Natural killer cell (primary cell): ENCODE measurements around the gene DLD. TPM values are rescaled to one million over a fixed set of nuclear protein-coding genes. Genes with fewer than 3 reads are reported as not detected.

Experiments used
- ATAC-seq, 3 donors: fragments of 150-1000 bp in 2 of 3; fragments of 200-7000 bp in 1 of 3; cut with Tn5 transposase; 1 replicate in 1 of 3; 2 replicates in 2 of 3; pipeline ENCODE4 v1.10.0; 2021; ENCODE audit warnings: mild to moderate bottlenecking in 2 of 3, moderate library complexity in 2 of 3
- DNase-seq, 2 donors: peaks; one replicate each; pipeline versions ENCODE4 v3.0.0 to v3.0.0-alpha.2; 2013 to 2021; ENCODE audit warnings: mixed read lengths in 1 of 2
- H3K27ac ChIP-seq: one replicate; pipeline ENCODE4 v1.5.1; 2013; ENCODE audit warnings: mild to moderate bottlenecking, low read length
- H3K27me3 ChIP-seq: one replicate; pipeline ENCODE4 v1.6.1; 2013; ENCODE audit warnings: low read length; ENCODE audit not compliant: control insufficient read depth, insufficient read depth
- H3K36me3 ChIP-seq: one replicate; pipeline ENCODE4 v1.6.1; 2013; ENCODE audit warnings: low read length; ENCODE audit not compliant: control insufficient read depth, insufficient read depth
- H3K4me1 ChIP-seq: one replicate; pipeline ENCODE4 v1.6.1; 2013; ENCODE audit warnings: low read length; ENCODE audit not compliant: control insufficient read depth, insufficient read depth
- H3K4me3 ChIP-seq: one replicate; pipeline ENCODE4 v1.5.1; 2013; ENCODE audit warnings: low read length
- H3K9me3 ChIP-seq: one replicate; pipeline ENCODE4 v1.6.1; 2013; ENCODE audit warnings: low read length; ENCODE audit not compliant: control insufficient read depth, insufficient read depth
- H3K27ac Mint-ChIP-seq, 2 donors: one replicate each; pipeline ENCODE4 v1.8.0; 2022; ENCODE audit warnings: mild to moderate bottlenecking in 2 of 2, mixed read lengths in 2 of 2, moderate library complexity in 1 of 2
- H3K27me3 Mint-ChIP-seq, 2 donors: one replicate each; pipeline ENCODE4 v1.8.0; 2022; ENCODE audit warnings: low read depth in 2 of 2, mixed read lengths in 2 of 2
- H3K36me3 Mint-ChIP-seq: one replicate; pipeline ENCODE4 v1.8.0; 2022; ENCODE audit warnings: mixed read lengths
- H3K4me1 Mint-ChIP-seq, 2 donors: one replicate each; pipeline ENCODE4 v1.8.0; 2022; ENCODE audit warnings: mixed read lengths in 2 of 2
- H3K4me3 Mint-ChIP-seq: one replicate; pipeline ENCODE4 v1.8.0; 2022; ENCODE audit warnings: mild to moderate bottlenecking, moderate library complexity, mixed read lengths
- H3K9me3 Mint-ChIP-seq, 2 donors: one replicate each; pipeline ENCODE4 v1.8.0; 2022; ENCODE audit warnings: mixed read lengths in 2 of 2
- whole genome bisulfite sequencing: methylation state at CpG from one replicate; pipeline ENCODE4 v1.1.7; 2013; ENCODE audit warnings: missing lambda C conversion rate; ENCODE audit not compliant: insufficient coverage; 5-methylcytosine and 5-hydroxymethylcytosine counted together
- intact Hi-C: fragments of 100-400 bp; cut with micrococcal nuclease; formaldehyde crosslinking; loops from one replicate; pipeline ENCODE4 v1.14.2; 2022
- total RNA-seq, 4 donors: library from RNA; stranded (reverse); fragments of 120-200 nt in 1 of 4; gene quantifications; one replicate each; pipeline versions ENCODE4 v1.2.3 to v1.2.4, GENCODE V29; 2013 to 2022
- TF ChIP-seq, protein P1 (sequence below): fragments of 200-600 bp; IDR thresholded peaks from one replicate; pipeline ENCODE4 v1.8.0; 2022; ENCODE audit warnings: antibody characterized with exemption

The DLD gene
- total RNA-seq, 3 donors from 2014 or later (not counting 1 experiment from before 2014, with no cell fraction given), result 72.2 to 81.4 (median 80.9) TPM

DNA sequence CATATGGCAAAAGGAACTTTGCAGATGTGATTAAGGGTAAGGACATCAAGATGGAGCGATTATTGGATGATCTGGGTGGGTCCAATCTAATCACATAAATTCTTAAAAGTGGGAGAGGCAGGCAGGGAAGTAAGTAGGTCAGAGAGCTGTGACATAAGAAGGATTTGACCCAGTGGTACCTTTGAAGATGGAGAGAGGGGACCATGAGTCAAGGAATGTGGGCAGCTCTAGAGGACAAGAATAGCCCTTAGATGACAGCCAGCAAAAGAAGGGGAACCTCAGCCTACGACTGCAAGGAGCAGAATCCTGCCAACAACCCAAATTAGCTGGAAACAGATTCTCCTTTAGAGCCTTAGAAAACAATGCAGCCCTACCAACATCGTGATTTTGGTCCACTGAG is 77.5 kb downstream of the DLD start:
- Histone ChIP-seq H3K27me3 (no peaks in the 10 kb centered on the region), H3K36me3 (no peaks in the 10 kb centered on the region), H3K27ac (no peak overlapping the region), H3K4me3 (no peak overlapping the region), H3K9me3 (no peaks in the 10 kb centered on the region), H3K4me1 (no peaks in the 10 kb centered on the region)
- no peak for ATAC-seq
- no peaks in the 10 kb centered on the region for H3K4me1 Mint-ChIP-seq
- DNase-seq, result no peak
- no peak overlapping the region for H3K4me3 Mint-ChIP-seq
- H3K9me3 Mint-ChIP-seq, result no peaks in the 10 kb centered on the region
- H3K27me3 Mint-ChIP-seq, result peaks cover 2 to 5% of the 10 kb centered on the region in 2 donors
- no peaks in the 10 kb centered on the region for H3K36me3 Mint-ChIP-seq
- TF ChIP-seq, protein P1, sequence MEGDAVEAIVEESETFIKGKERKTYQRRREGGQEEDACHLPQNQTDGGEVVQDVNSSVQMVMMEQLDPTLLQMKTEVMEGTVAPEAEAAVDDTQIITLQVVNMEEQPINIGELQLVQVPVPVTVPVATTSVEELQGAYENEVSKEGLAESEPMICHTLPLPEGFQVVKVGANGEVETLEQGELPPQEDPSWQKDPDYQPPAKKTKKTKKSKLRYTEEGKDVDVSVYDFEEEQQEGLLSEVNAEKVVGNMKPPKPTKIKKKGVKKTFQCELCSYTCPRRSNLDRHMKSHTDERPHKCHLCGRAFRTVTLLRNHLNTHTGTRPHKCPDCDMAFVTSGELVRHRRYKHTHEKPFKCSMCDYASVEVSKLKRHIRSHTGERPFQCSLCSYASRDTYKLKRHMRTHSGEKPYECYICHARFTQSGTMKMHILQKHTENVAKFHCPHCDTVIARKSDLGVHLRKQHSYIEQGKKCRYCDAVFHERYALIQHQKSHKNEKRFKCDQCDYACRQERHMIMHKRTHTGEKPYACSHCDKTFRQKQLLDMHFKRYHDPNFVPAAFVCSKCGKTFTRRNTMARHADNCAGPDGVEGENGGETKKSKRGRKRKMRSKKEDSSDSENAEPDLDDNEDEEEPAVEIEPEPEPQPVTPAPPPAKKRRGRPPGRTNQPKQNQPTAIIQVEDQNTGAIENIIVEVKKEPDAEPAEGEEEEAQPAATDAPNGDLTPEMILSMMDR, result no peak
- H3K27ac Mint-ChIP-seq, result no peak overlapping the region
- intact Hi-C loops, result no loop called here
- 94% methylated on average over 3 of the region's 3 CpGs for WGBS

DNA sequence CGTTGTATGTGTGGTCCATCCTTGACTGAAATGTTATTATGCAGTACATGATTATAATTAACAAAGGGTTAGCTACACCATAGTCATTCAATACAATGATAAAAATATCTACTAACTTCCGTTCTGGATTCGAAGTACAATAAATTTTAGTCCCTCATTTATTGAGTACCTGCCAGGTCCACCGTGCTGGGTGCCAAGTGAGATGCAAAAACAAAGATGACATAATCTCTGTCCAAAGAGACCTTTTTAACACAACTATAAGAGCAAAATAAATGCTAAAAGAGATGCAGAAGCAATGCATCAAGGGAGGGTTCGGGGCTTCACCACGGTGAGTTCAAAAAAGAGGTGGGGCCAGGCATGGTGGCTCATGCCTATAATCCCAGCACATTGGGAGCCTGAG is 78.9 kb downstream of the DLD start:
- peaks cover 2 to 5% of the 10 kb centered on the region in 2 donors for H3K27me3 Mint-ChIP-seq
- no peak overlapping the region for H3K4me3 Mint-ChIP-seq
- intact Hi-C loops, result no loop called here
- 92% methylated on average over 5 of the region's 6 CpGs for WGBS
- H3K36me3 Mint-ChIP-seq, result no peaks in the 10 kb centered on the region
- Histone ChIP-seq H3K36me3 (no peaks in the 10 kb centered on the region), H3K27ac (no peak overlapping the region), H3K27me3 (no peaks in the 10 kb centered on the region), H3K4me1 (no peaks in the 10 kb centered on the region), H3K9me3 (no peaks in the 10 kb centered on the region), H3K4me3 (no peak overlapping the region)
- DNase-seq, result no peak
- H3K4me1 Mint-ChIP-seq, result no peaks in the 10 kb centered on the region
- H3K9me3 Mint-ChIP-seq, result no peaks in the 10 kb centered on the region
- ATAC-seq, result no peak
- H3K27ac Mint-ChIP-seq, result no peak overlapping the region
- TF ChIP-seq, protein P1, result no peak

Other genes starting within 250 kb of the DLD start
- under 1 TPM in 1 of 3 donors, not detected in 2; 0.45 TPM for gene SLC26A4, start 230.4 kb upstream of the DLD start, total RNA-seq
- gene CBLL1, start 147.0 kb upstream of the DLD start, total RNA-seq, result 10 to 100 TPM; 62.7 to 85.8 (median 82.0) TPM
- gene SLC26A3, start 88.0 kb upstream of the DLD start, total RNA-seq, result not detected
- not detected for gene LAMB1, start 112.0 kb downstream of the DLD start, total RNA-seq
- not detected for gene LAMB4, start 239.2 kb downstream of the DLD start, total RNA-seq